Mesenchymal stem cell (in vitro differentiated cells and primary cell): ENCODE data around the gene PPHLN1.

ENCODE experiments used
- DNase-seq: peaks from one replicate; pipeline ENCODE4 v3.0.0-alpha.2; 2013
- H2AFZ ChIP-seq: one replicate; pipeline ENCODE4 v1.6.1; 2013; ENCODE audit warnings: low read depth, mild to moderate bottlenecking, control low read depth, inconsistent platforms, low read length, moderate library complexity
- H2AK5ac ChIP-seq: 2 replicates; pipeline ENCODE4 v1.6.1; 2013; ENCODE audit warnings: low read length, moderate library complexity, mild to moderate bottlenecking, inconsistent platforms; ENCODE audit not compliant: severe bottlenecking
- H2BK120ac ChIP-seq: one replicate; pipeline ENCODE4 v1.6.1; 2013; ENCODE audit warnings: low read depth, mild to moderate bottlenecking, inconsistent platforms, low read length, moderate library complexity
- H2BK12ac ChIP-seq, 2 experiments: one replicate each; pipeline ENCODE4 v1.6.1; 2013; ENCODE audit warnings: inconsistent platforms in 2 of 2, low read length in 2 of 2, mild to moderate bottlenecking in 2 of 2, moderate library complexity in 2 of 2, control low read depth in 1 of 2
- H2BK15ac ChIP-seq: one replicate; pipeline ENCODE4 v1.6.1; 2013; ENCODE audit warnings: mild to moderate bottlenecking, low read depth, inconsistent platforms; ENCODE audit not compliant: poor library complexity, severe bottlenecking
- H2BK5ac ChIP-seq: 2 replicates; pipeline ENCODE4 v1.6.1; 2013; ENCODE audit warnings: low read depth, mild to moderate bottlenecking, low read length, control low read depth, inconsistent platforms; ENCODE audit not compliant: poor library complexity, severe bottlenecking
- H3K14ac ChIP-seq, 2 experiments: one replicate each; pipeline ENCODE4 v1.6.1; 2013; ENCODE audit warnings: inconsistent platforms in 2 of 2, low read length in 2 of 2, control low read depth in 1 of 2, mild to moderate bottlenecking in 1 of 2, moderate library complexity in 1 of 2
- H3K18ac ChIP-seq, 2 experiments: one replicate each; pipeline ENCODE4 v1.6.1; 2013; ENCODE audit warnings: inconsistent platforms in 2 of 2, low read length in 2 of 2, control low read depth in 1 of 2, low read depth in 1 of 2, mild to moderate bottlenecking in 1 of 2
- H3K23ac ChIP-seq, 2 experiments: one replicate each; pipeline ENCODE4 v1.6.1; 2013; ENCODE audit warnings: inconsistent platforms in 2 of 2, low read length in 2 of 2, mild to moderate bottlenecking in 2 of 2, moderate library complexity in 2 of 2, control low read depth in 1 of 2
- H3K27ac ChIP-seq: 2 replicates; pipeline ENCODE4 v1.5.1; 2013; ENCODE audit warnings: mild to moderate bottlenecking, moderate library complexity, low read length, control low read depth, inconsistent platforms; ENCODE audit not compliant: poor library complexity, severe bottlenecking
- H3K27me3 ChIP-seq, 2 experiments: 2 replicates each; pipeline versions ENCODE4 v1.6.1 to v1.7.0; 2013; ENCODE audit warnings: low read length in 2 of 2, mild to moderate bottlenecking in 2 of 2, moderate library complexity in 2 of 2, control low read depth in 1 of 2, inconsistent platforms in 1 of 2; ENCODE audit not compliant: control insufficient read depth in 1 of 2, insufficient read depth in 1 of 2
- H3K36me3 ChIP-seq, 2 experiments: 2 replicates each; pipeline versions ENCODE4 v1.6.1 to v1.7.0; 2013; ENCODE audit warnings: low read length in 2 of 2, control low read depth in 1 of 2, inconsistent platforms in 1 of 2, low read depth in 1 of 2, mild to moderate bottlenecking in 1 of 2; ENCODE audit not compliant: insufficient read depth in 2 of 2, control insufficient read depth in 1 of 2
- H3K4ac ChIP-seq, 2 experiments: one replicate each; pipeline ENCODE4 v1.6.1; 2013; ENCODE audit warnings: inconsistent platforms in 2 of 2, low read length in 2 of 2, mild to moderate bottlenecking in 2 of 2, moderate library complexity in 2 of 2, control low read depth in 1 of 2, low read depth in 1 of 2
- H3K4me1 ChIP-seq: 2 replicates; pipeline ENCODE4 v1.6.1; 2013; ENCODE audit warnings: low read depth, low read length, control low read depth; ENCODE audit not compliant: control insufficient read depth, insufficient read depth
- H3K4me2 ChIP-seq: 2 replicates; pipeline ENCODE4 v1.6.1; 2013; ENCODE audit warnings: low read length, mild to moderate bottlenecking, inconsistent platforms; ENCODE audit not compliant: poor library complexity, severe bottlenecking
- H3K4me3 ChIP-seq, 2 experiments: 2 replicates each; pipeline versions ENCODE4 v1.5.1 to v1.7.0; 2013; ENCODE audit warnings: low read length in 2 of 2, mild to moderate bottlenecking in 2 of 2, control low read depth in 1 of 2, low read depth in 1 of 2; ENCODE audit not compliant: insufficient read depth in 1 of 2
- H3K79me1 ChIP-seq: replicated peaks from 2 replicates; pipeline ENCODE4 v1.6.1; 2013; ENCODE audit warnings: mild to moderate bottlenecking, control low read depth, low read length, inconsistent platforms; ENCODE audit not compliant: poor library complexity, severe bottlenecking
- H3K9ac ChIP-seq: 2 replicates; pipeline ENCODE4 v1.7.0; 2013; ENCODE audit warnings: mild to moderate bottlenecking, low read length, moderate library complexity
- H3K9me3 ChIP-seq: 2 replicates; pipeline ENCODE4 v1.7.0; 2013; ENCODE audit warnings: mild to moderate bottlenecking, low read length; ENCODE audit not compliant: control insufficient read depth
- H4K8ac ChIP-seq: one replicate; pipeline ENCODE4 v1.6.1; 2013; ENCODE audit warnings: inconsistent platforms, mild to moderate bottlenecking, low read length, moderate library complexity
- H4K91ac ChIP-seq: one replicate; pipeline ENCODE4 v1.6.1; 2013; ENCODE audit warnings: mild to moderate bottlenecking, low read length, inconsistent platforms
- WGBS: methylation state at CpG from one replicate; pipeline ENCODE4 v1.1.7; 2013; ENCODE audit warnings: mixed read lengths; 5-methylcytosine and 5-hydroxymethylcytosine counted together

Gene PPHLN1

DNA sequence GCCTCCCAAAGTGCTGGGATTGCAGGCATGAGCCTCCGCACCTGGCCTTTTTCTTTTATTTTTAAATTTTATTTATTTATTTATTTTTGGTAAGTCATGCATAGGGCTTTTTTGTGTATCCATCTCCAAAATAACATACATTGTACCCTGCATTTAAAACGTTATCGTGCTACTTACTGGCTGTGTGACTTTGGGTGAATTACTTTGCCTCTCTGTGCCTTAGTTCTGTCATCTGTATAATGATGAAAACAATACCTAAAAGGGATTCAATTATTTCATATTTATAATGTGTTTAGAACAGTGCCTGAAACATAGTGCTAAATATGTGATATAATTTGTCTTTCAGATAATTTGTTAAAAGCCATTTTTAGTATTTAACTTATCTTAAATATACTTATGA, 19.7 kb upstream of the PPHLN1 start:
- H4K8ac ChIP-seq, result no peak overlapping the region
- no peak overlapping the region for H3K23ac ChIP-seq
- no CpG with 5 or more reads among the region's 3 CpGs for WGBS
- no peak overlapping the region for H3K27ac ChIP-seq
- H2BK120ac ChIP-seq, result no peak overlapping the region
- no peak overlapping the region for H3K4me3 ChIP-seq
- H3K4me1 ChIP-seq, result no peaks in the 10 kb centered on the region
- H3K4ac ChIP-seq, result no peak overlapping the region
- H3K4me2 ChIP-seq, result no peak overlapping the region
- DNase-seq, result no peak
- peaks cover 0 to 12% of the 10 kb centered on the region in 2 experiments for H3K36me3 ChIP-seq
- H2BK12ac ChIP-seq, result no peak overlapping the region
- H4K91ac ChIP-seq, result no peak overlapping the region
- no peak overlapping the region for H2AK5ac ChIP-seq
- H3K9ac ChIP-seq, result no peak overlapping the region
- no peaks in the 10 kb centered on the region for H3K79me1 ChIP-seq
- H2BK15ac ChIP-seq, result no peak overlapping the region
- H2AFZ ChIP-seq, result no peak overlapping the region
- H3K18ac ChIP-seq, result no peak overlapping the region
- H3K9me3 ChIP-seq, result no peaks in the 10 kb centered on the region
- no peak overlapping the region for H3K14ac ChIP-seq
- no peak overlapping the region for H2BK5ac ChIP-seq
- no peaks in the 10 kb centered on the region for H3K27me3 ChIP-seq

DNA sequence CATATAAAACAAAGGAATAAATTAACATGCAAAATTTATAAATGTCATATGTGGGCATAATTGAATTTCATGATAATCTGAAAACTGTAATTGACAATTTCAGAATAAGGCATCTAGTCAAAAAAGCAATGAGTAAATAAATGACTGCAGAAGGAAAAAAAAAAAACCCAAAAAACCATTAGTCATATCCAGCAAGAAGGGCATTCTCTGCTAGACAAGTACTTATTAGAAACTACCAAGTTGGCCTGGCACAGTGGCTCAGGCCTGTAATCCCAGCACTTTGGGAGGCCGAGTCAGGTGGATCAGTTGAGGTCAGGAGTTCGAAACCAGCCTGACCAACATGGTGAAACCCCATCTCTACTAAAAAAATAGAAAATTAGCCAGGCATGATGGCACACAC, 17.6 kb upstream of the PPHLN1 start:
- H3K18ac ChIP-seq, result no peak overlapping the region
- H3K4ac ChIP-seq, result no peak overlapping the region
- H3K79me1 ChIP-seq, result no peaks in the 10 kb centered on the region
- no peak overlapping the region for H2BK15ac ChIP-seq
- no peaks in the 10 kb centered on the region for H3K4me1 ChIP-seq
- 100% methylated on average over 1 of the region's 2 CpGs for WGBS
- H3K14ac ChIP-seq, result no peak overlapping the region
- no peak overlapping the region for H4K91ac ChIP-seq
- H3K9ac ChIP-seq, result no peak overlapping the region
- no peak overlapping the region for H3K4me2 ChIP-seq
- H2BK12ac ChIP-seq, result no peak overlapping the region
- H3K4me3 ChIP-seq, result no peak overlapping the region
- no peak overlapping the region for H3K23ac ChIP-seq
- H3K9me3 ChIP-seq, result no peaks in the 10 kb centered on the region
- H2BK120ac ChIP-seq, result no peak overlapping the region
- H2BK5ac ChIP-seq, result no peak overlapping the region
- H4K8ac ChIP-seq, result no peak overlapping the region
- H2AFZ ChIP-seq, result no peak overlapping the region
- H2AK5ac ChIP-seq, result no peak overlapping the region
- H3K36me3 ChIP-seq, result peaks cover 0 to 26% of the 10 kb centered on the region in 2 experiments
- no peak for DNase-seq
- H3K27ac ChIP-seq, result no peak overlapping the region
- H3K27me3 ChIP-seq, result no peaks in the 10 kb centered on the region

DNA sequence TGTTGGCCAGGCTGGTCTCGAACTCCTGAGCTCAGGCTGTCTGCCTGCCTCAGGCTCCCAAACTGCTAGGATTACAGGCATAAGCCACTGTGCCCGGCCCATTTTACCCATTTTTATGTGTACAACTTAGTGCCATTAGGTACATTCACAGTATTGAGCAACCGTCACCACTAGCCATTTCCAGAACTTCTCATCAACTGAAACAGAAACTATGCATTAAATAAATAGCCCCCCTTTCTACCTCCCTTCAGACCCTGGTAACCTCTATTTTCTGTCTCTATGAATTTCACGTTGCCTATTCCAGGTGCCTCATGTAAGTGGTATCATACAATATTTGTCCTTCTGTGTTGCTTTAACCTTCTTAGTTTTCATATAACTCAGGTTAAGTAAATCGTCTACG, 16.0 kb upstream of the PPHLN1 start:
- no peak overlapping the region for H3K23ac ChIP-seq

DNA sequence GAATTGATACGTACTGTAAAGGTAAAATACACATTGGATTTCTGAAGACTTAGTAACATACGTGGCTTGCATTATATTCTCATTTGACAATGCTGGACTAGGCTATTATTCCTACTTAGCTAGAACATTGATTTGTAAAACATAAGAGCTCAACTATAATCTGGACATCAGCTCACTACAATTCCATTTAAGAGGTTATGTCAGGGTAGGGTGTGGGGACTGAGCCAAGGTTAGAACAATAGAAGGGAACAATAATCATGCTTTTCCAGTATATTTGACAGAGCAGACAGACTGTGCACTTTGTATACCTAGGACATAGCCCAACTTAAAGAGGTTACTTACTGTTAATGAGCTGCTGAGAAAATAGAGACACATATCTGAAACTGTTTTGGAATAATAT, 10.9 kb upstream of the PPHLN1 start:
- no peak overlapping the region for H2BK120ac ChIP-seq
- H3K27ac ChIP-seq, result no peak overlapping the region
- no peak overlapping the region for H4K8ac ChIP-seq
- H3K4me3 ChIP-seq, result no peak overlapping the region
- H3K9me3 ChIP-seq, result no peaks in the 10 kb centered on the region
- no peaks in the 10 kb centered on the region for H3K27me3 ChIP-seq
- no peak overlapping the region for H4K91ac ChIP-seq
- H2AFZ ChIP-seq, result no peak overlapping the region
- H3K4ac ChIP-seq, result no peak overlapping the region
- H2BK15ac ChIP-seq, result no peak overlapping the region
- no peak overlapping the region for H3K14ac ChIP-seq
- WGBS, result 100% methylated on average over 1 of the region's 2 CpGs
- H3K4me2 ChIP-seq, result no peak overlapping the region
- no peak overlapping the region for H3K23ac ChIP-seq
- no peak overlapping the region for H2BK5ac ChIP-seq
- H2BK12ac ChIP-seq, result no peak overlapping the region
- H3K18ac ChIP-seq, result no peak overlapping the region
- no peaks in the 10 kb centered on the region for H3K4me1 ChIP-seq
- no peak overlapping the region for H3K9ac ChIP-seq
- peaks cover 3 to 67% of the 10 kb centered on the region in 2 experiments for H3K36me3 ChIP-seq
- no peak overlapping the region for H2AK5ac ChIP-seq
- DNase-seq, result no peak
- H3K79me1 ChIP-seq, result no peaks in the 10 kb centered on the region

More for the DNA sequence above, 16.0 kb upstream of the PPHLN1 start:
- no peak overlapping the region for H2BK5ac ChIP-seq
- H3K27ac ChIP-seq, result no peak overlapping the region
- no peaks in the 10 kb centered on the region for H3K27me3 ChIP-seq
- H3K79me1 ChIP-seq, result no peaks in the 10 kb centered on the region
- H4K91ac ChIP-seq, result no peak overlapping the region
- no peak overlapping the region for H3K4me2 ChIP-seq
- H3K9me3 ChIP-seq, result no peaks in the 10 kb centered on the region
- H3K4me3 ChIP-seq, result no peak overlapping the region
- no peak overlapping the region for H2BK15ac ChIP-seq
- H2AFZ ChIP-seq, result no peak overlapping the region
- H3K18ac ChIP-seq, result no peak overlapping the region
- no peak overlapping the region for H3K14ac ChIP-seq
- H3K36me3 ChIP-seq, result peaks cover 0 to 35% of the 10 kb centered on the region in 2 experiments
- no peak overlapping the region for H2BK12ac ChIP-seq
- H2AK5ac ChIP-seq, result no peak overlapping the region
- DNase-seq, result no peak
- H3K4me1 ChIP-seq, result no peaks in the 10 kb centered on the region
- no peak overlapping the region for H4K8ac ChIP-seq
- no peak overlapping the region for H3K9ac ChIP-seq
- no peak overlapping the region for H2BK120ac ChIP-seq
- no peak overlapping the region for H3K4ac ChIP-seq
- 97% methylated on average over 5 of the region's 6 CpGs for WGBS
